GM12801 (cell line): ENCODE data around the gene NRP2.

Source experiments
- CTCF ChIP-seq: IDR thresholded peaks from one replicate; pipeline ENCODE4 v1.5.1; 2011; ENCODE audit warnings: control low read depth; ENCODE audit not compliant: insufficient read length; ENCODE audit errors: extremely low read depth

The NRP2 gene

GRCh38 chr2:205698286-205699268, 16.3 kb downstream of the NRP2 start:
- TF ChIP-seq CTCF: no peak

GRCh38 chr2:205699515-205700289, 17.4 kb downstream of the NRP2 start:
- no peak for TF ChIP-seq CTCF

GRCh38 chr2:205700331-205701132, 18.2 kb downstream of the NRP2 start:
- TF ChIP-seq CTCF: no peak

GRCh38 chr2:205701509-205701908, 19.2 kb downstream of the NRP2 start:
- no peak for TF ChIP-seq CTCF

DNA sequence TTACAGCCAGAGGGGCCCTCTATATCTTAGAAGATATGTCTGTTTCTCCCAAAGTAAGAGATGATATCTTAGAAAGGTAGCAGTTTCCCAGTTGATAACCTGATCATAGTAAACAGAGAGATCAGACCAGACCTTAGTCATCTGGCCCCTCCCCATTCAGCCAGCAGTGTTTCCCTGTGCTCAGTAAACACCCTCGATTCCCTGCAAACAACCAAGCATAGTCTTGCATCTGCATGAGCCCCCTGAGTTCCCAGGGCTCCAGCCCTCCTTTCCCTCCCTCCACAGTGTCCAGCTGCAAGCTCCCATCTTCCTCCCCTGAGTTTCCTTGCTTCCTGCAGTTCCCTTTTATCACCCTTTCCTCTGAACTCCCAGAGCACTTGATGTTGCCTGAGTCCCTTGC, 20.3 kb downstream of the NRP2 start:
- TF ChIP-seq CTCF: no peak

- no peak for TF ChIP-seq CTCF
Observed at GRCh38 chr2:205703471-205704126, 21.3 kb downstream of the NRP2 start.
